Ecto neural progenitor cell (in vitro differentiated cells): ENCODE data around the gene TMCO4.
A peak's percentile ranks its signal among the peaks of the same experiment; 100 is the strongest.
"Not testable (repeated sequence)": the region's sequence is repeated elsewhere in the genome, so short reads cannot be mapped to it uniquely, and the experiment has no call there.

ENCODE experiments used
- DNase-seq: peaks from one replicate; pipeline ENCODE4 v3.0.0-alpha.2; 2018; ENCODE audit warnings: low spot score

Gene TMCO4

DNA sequence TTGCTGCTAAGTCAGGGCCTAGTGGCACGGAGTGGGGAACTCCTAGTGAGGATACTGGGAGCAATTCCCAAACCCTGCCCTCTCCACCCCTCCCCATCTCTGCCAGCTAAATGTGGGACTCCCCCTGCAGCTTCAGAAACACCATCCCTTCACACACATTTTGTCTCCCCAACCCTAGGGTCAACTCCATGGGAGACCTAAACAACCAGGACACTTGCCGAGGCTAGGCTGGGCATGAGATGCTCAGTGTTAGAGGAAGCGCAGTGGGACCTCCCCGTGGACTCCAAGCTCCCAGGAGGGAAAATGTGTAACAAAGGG lies 13.9 kb upstream of the TMCO4 start:
- no peak for DNase-seq

DNA sequence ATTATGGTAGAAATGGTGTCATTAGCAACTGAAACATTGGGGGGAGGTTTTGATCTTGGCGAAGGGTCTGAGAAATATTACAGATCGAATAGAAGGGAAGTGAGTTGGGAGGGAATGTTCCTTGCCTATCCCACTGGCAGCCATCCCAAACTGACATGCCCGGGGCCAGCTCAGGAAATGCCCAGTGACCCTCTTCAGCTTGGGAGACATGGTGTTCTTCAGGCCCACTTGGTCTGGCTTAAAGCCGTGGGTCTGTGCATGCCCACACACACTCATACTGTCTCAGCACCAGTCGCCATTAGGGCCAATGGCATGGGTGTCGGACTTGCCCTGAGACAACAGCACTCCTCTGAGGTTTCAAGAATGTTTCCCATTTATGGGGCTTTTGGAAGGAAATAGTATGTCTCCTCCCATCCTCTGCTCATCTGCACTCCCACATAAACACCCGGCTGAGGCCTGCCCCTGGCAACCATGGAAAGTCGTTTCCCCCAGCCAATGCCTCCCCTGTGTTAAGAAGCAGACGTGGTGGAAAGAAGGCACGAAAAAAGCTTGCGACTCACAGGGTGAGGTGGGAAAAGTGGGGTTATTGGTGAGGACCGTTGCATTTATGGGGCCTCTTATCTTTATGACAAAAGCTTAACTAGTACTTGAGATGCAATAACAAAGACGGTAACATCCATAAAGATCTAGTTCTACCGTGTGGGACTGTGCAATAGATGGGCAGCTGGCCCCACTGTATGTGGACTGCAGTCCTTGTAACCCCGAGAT lies 13.3 kb upstream of the TMCO4 start:
- no peak for DNase-seq

- DNase-seq = no peak
These were observed 11.6 kb upstream of the TMCO4 start for GRCh38 chr1:19811206-19811851.

GRCh38 chr1:19809044-19809750 lies 9.5 kb upstream of the TMCO4 start:
- DNase-seq = no peak

DNA sequence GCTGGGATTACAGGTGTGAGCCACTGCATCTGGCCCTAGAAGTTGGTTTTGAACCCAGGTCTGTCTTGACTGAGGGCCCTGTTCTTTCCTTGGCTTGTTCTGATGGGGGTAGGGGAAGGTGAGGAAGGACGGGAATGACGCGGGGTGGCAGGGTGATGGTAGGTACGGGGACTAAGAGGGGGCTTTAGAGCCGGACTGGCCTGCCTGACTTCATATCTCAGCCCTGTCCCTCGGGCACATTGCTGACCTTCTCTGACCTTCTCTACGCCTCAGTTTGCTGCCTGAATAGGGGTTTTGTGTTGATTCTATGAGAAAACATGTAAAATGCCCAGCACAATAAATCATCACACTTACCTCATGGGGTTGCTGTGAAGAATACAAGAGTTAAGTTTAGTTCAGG lies 8.6 kb upstream of the TMCO4 start:
- no peak for DNase-seq

- no peak for DNase-seq
These were observed 5.1 kb upstream of the TMCO4 start for GRCh38 chr1:19804831-19805251.

DNA sequence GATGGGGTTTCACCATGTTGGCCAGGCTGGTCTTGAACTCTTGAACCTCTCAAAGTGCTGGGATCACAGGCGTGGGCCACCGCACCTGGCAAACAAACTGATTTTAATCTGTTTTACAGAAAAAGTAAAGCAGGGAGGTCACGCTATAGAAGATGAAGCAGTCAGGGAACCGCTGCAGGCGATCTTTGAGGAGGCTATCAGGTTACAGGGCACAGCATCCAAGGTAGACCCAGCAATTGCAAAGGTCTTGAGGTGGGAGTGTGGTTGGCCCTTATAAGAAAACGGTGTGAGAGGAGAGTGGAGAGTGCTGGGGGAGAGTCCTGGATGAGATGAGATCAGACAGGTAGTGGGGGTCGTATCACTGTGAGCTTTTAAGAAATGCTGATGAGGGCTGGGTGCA lies 2.6 kb upstream of the TMCO4 start:
- DNase-seq = no peak

DNA sequence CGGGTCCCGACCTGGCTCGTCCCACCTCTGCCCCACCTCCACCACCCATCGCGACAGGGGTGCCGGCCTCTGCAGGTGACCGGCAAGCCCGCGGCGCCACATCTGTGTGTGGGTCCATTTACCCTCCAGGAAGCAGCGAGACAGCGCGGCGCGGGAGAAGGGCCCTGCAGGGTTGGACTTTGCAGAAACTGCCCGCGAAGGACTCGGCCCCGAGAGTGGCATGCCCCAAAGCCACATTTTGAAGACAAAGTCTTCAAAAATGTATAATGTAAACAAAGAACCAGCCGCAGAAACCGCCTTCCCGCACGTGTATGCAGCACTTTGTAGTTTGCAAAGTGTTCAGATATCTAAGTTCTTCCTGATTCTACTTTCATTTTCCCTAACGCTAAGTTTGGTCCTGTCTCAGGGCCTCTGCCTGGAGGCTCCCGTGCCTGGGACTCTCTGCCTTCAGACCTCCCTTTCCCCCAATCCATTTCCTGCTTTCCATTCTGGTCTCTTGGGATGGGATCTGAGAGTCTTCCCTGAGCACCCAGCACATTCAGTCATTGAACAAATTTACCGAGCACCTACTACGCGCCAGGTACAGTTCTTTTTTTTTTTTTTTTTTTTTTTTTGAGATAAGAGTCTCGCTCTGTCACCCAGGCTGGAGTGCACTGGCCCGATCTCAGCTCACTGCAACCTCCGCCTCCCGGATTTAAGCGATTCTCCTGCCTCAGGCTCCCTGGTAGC lies 524 bp upstream of the TMCO4 start:
- DNase-seq = peak; percentile 54

- DNase-seq = no peak
These were observed 1.1 kb downstream of the TMCO4 start for GRCh38 chr1:19798486-19799229.

GRCh38 chr1:19797827-19798226 lies 1.9 kb downstream of the TMCO4 start:
- DNase-seq = no peak

DNA sequence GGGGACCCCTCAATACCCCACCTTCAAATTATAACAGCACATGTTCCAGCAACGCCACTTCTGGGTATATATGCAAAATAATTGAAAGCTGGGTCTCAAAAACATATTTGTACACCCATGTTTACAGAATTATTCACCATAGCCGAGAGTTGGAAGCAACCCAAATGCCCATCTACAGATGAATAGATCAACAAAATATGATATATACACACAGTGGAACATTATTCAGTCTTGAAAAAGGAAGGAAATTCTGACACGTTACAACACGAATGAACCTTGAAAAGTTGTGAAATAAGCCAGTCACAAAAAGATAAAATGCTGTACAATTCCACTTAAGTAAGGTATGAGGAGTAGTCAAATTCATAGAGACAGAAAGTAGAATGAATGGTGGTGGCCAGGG lies 5.1 kb downstream of the TMCO4 start:
- DNase-seq = no peak

DNA sequence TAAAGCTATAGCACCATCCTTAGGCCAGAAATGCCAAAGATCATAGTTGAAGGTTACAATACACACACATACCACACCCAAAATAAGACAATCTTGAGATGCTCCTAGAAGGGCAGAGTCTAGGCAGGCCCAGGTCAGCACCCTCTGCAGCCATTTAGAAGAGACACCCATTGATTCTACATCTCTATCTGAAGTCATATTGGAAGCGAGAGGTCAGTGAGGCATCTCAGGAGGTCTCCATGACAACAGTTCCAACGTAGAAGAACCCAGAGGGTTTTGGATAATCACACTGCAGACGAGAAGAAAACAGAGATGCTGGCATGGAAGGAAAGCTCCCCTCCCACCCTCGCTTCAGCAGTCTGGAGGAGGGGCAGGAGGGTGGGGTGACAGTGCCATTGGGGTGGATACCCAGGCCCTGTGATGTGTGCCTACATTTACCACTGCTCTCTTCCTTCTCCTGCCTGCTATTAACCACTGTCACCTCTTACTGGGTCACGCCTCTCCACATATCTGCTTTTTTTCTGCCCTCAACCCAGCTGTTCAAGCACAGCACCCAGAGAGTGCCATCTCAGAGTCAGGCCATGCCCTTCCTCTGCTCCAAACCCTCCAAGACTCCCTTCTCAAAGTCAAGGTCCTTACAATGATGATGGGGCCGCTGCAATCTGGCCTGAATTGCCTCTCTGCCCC lies 6.2 kb downstream of the TMCO4 start:
- no peak for DNase-seq

DNA sequence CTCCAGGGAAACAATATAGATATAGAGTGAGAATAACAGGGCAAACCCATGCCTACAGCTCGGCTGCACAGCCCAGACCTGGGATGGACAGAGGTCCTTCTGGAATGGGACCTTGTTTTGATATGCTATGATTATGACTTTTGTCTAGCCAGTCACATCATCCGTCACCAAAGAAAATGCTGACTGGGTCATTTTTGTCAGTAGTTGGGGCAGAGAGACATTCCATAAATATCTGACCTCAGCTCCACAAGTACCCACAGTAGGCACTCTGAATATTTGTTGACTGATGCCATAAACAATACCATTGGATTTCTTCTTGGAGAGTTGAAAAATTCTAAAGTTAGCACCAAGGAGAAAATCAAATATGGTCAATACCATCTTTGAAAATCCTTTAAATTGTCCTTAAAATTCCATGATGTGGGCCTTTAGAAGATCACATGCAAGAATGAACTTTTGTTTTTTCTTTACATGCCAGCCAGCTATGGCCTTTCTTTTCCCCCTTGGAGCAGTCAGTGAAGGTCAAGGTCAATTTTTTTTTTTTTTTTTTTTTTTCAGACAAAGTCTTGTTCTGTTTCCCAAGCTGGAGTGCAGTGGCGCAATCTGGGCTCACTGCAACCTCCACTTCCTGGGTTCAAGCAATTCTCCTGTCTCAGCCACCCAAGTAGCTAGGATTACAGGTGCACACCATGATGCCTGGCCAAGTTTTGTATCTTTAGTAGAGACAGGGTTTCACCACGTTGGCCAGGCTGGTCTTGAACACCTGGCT lies 7.3 kb downstream of the TMCO4 start:
- no peak for DNase-seq

DNA sequence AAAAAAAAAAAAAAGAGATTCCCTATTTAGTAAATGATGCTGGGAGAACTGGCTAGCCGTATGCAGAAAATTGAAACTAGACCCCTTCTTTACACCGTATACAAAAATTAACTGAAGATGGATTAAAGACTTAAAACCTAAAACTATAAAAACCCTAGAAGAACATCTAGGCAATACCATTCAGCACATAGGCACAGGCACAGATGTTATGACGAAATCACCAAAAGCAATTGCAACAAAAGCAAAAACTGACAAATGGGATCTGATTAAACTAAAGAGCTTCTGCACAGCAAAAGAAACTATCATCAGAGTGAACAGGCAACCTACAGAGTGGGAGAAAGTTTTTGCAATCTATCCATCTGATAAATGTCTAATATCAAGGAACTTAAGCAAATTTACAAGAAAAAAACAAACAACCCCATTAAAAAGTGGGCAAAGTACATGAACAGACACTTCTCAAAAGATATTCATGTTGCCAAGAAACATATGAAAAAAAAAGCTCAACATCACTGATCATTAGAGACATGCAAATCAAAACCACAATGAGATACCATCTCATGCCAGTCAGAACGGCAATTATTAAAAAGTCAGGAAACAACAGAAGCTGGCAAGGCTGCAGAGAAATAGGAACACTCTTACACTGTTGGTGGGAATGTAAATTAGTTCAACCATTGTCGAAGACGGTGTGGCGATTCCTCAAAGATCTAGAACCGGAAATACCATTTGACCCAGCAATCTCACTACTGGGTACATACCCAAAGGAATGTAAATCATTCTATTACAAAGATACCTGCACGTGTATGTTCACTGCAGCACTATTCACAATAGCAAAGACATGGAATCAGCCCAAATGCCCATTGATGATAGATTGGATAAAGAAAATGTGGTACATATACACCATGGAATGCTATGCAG lies 9.4 kb downstream of the TMCO4 start:
- DNase-seq = not testable (repeated sequence)

GRCh38 chr1:19786988-19787423 lies 12.7 kb downstream of the TMCO4 start:
- no peak for DNase-seq

GRCh38 chr1:19785660-19786059 lies 14.1 kb downstream of the TMCO4 start:
- DNase-seq = no peak

DNA sequence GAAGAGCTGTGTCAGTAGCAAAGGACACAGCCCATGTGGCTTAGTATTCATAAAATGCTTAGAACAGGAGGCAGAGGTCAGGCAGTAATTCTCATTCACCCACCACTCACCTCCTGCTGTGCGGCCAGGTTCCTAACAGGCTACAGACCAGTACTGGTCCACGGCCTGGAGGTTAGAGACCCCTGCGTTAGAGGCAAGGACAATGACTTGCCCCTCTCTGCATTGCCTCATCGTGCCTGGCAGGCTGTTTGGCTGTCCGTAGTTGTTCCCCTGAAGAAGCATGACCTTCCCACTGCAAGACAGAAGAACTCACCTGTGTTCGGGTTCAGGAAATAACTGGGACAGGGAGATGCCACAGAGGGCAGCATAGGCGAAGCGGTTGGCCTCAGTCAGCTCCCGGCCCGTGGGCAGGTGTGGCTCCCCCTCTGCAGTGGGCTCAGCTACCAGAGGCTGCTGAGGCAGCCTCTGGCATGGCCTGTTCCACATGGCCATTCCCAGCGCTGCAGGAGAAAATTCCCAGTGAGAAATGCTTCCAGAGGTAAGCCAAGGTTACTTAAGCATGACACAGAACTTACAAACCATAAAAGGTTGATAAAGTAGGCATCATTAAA lies 19.3 kb downstream of the TMCO4 start:
- no peak for DNase-seq

GRCh38 chr1:19776933-19777332 lies 22.8 kb downstream of the TMCO4 start:
- DNase-seq = no peak

- no peak for DNase-seq
These were observed 23.4 kb downstream of the TMCO4 start for GRCh38 chr1:19776287-19776686.
